ENCODE results near the gene CELF4. TPM values are rescaled to one million over a fixed set of nuclear protein-coding genes. Genes with fewer than 3 reads are reported as not detected.

Gene CELF4
- total RNA-seq, 6 donors from 2014 or later, result 0.15 to 1.4 (median 0.81) TPM; not detected in 1

GRCh38 chr18:37307181-37307580 lies 258.4 kb downstream of the CELF4 start:
- 91% methylated on average over 8 of the region's 8 CpGs for WGBS, 2 donors
- TF ChIP-seq CTCF (IDR thresholded peaks at IDR 0.05) (no peak), EP300 (IDR thresholded peaks at IDR 0.05) (no peak), POLR2AphosphoS5 (IDR thresholded peaks at IDR 0.05) (no peak), POLR2A (IDR thresholded peaks at IDR 0.05) (no peak)

GRCh38 chr18:37306432-37306831 lies 259.2 kb downstream of the CELF4 start:
- DNase-seq, result no peak

More at GRCh38 chr18:37307181-37307580, 258.4 kb downstream of the CELF4 start:
- H3K4me1 ChIP-seq, result no peaks in the 10 kb centered on the region
- no peak overlapping the region for H3K27ac ChIP-seq
- DNase-seq (no peak), ATAC-seq (ENCODE audit: low FRiP score in 2 of 2) (no peak)
- H3K9me3 ChIP-seq, result no peaks in the 10 kb centered on the region
- H3K27me3 ChIP-seq, result no peaks in the 10 kb centered on the region
- H3K36me3 ChIP-seq, result no peaks in the 10 kb centered on the region
- no peak overlapping the region for H3K4me3 ChIP-seq

GRCh38 chr18:37305066-37305465 lies 260.5 kb downstream of the CELF4 start:
- H3K27me3 ChIP-seq, result no peaks in the 10 kb centered on the region
- no peak for TF ChIP-seq CTCF (IDR thresholded peaks at IDR 0.05)
- TF ChIP-seq POLR2A (IDR thresholded peaks at IDR 0.05), result no peak
- no peak for TF ChIP-seq EP300 (IDR thresholded peaks at IDR 0.05)
- TF ChIP-seq POLR2AphosphoS5 (IDR thresholded peaks at IDR 0.05), result no peak
- H3K4me3 ChIP-seq, result no peak overlapping the region
- DNase-seq (no peak), ATAC-seq (ENCODE audit: low FRiP score in 2 of 2) (no peak)
- H3K36me3 ChIP-seq, result no peaks in the 10 kb centered on the region
- WGBS, 2 donors, result 81 to 82% methylated on average over 13 of the region's 13 CpGs
- no peaks in the 10 kb centered on the region for H3K9me3 ChIP-seq
- H3K27ac ChIP-seq, result no peak overlapping the region
- no peaks in the 10 kb centered on the region for H3K4me1 ChIP-seq

More at GRCh38 chr18:37306432-37306831, 259.2 kb downstream of the CELF4 start:
- Histone ChIP-seq H3K4me3 (no peak overlapping the region), H3K9me3 (no peaks in the 10 kb centered on the region), H3K4me1 (no peaks in the 10 kb centered on the region), H3K36me3 (no peaks in the 10 kb centered on the region), H3K27ac (no peak overlapping the region), H3K27me3 (no peaks in the 10 kb centered on the region)
- WGBS, 2 donors, result 61 to 65% methylated on average over 6 to 8 of the region's 8 CpGs
- no peak for TF ChIP-seq EP300 (IDR thresholded peaks at IDR 0.05)
- TF ChIP-seq POLR2AphosphoS5 (IDR thresholded peaks at IDR 0.05), result no peak
- TF ChIP-seq CTCF (IDR thresholded peaks at IDR 0.05), result no peak
- TF ChIP-seq POLR2A (IDR thresholded peaks at IDR 0.05), result no peak
- ATAC-seq (ENCODE audit: low FRiP score in 2 of 2), result no peak

GRCh38 chr18:37304012-37304680 lies 261.5 kb downstream of the CELF4 start:
- TF ChIP-seq EP300 (IDR thresholded peaks at IDR 0.05) (no peak), POLR2AphosphoS5 (IDR thresholded peaks at IDR 0.05) (no peak), CTCF (IDR thresholded peaks at IDR 0.05) (no peak), POLR2A (IDR thresholded peaks at IDR 0.05) (no peak)
- no peak overlapping the region for H3K4me3 ChIP-seq
- no peak for ATAC-seq (ENCODE audit: low FRiP score in 2 of 2)

GRCh38 chr18:37303009-37303408 lies 262.6 kb downstream of the CELF4 start:
- 21 to 31% methylated on average over 2 of the region's 2 CpGs for whole genome bisulfite sequencing, 2 donors
- TF ChIP-seq EP300 (IDR thresholded peaks at IDR 0.05) (no peak), CTCF (IDR thresholded peaks at IDR 0.05) (no peak), POLR2AphosphoS5 (IDR thresholded peaks at IDR 0.05) (no peak), POLR2A (IDR thresholded peaks at IDR 0.05) (no peak)
- no peaks in the 10 kb centered on the region for H3K27me3 ChIP-seq

More at GRCh38 chr18:37304012-37304680, 261.5 kb downstream of the CELF4 start:
- no peaks in the 10 kb centered on the region for H3K27me3 ChIP-seq
- H3K9me3 ChIP-seq, result no peaks in the 10 kb centered on the region
- peaks cover 0 to 8% (median 8%) of the 10 kb centered on the region in 4 donors for H3K4me1 ChIP-seq
- WGBS, 2 donors, result 85 to 90% methylated on average over 5 of the region's 5 CpGs
- no peak overlapping the region for H3K27ac ChIP-seq
- H3K36me3 ChIP-seq, result no peaks in the 10 kb centered on the region
- DNase-seq, result no peak

More at GRCh38 chr18:37303009-37303408, 262.6 kb downstream of the CELF4 start:
- Histone ChIP-seq H3K4me1 (peaks cover 0 to 11% (median 11%) of the 10 kb centered on the region in 4 donors), H3K4me3 (no peak overlapping the region), H3K36me3 (no peaks in the 10 kb centered on the region), H3K9me3 (no peaks in the 10 kb centered on the region), H3K27ac (no peak overlapping the region)
- ATAC-seq (ENCODE audit: low FRiP score in 2 of 2) (no peak), DNase-seq (no peak)

All from upper lobe of left lung (tissue), 6 donors.